BJ (cell line): Measurements from ENCODE around the gene EDIL3. TPM values are rescaled to one million over a fixed set of nuclear protein-coding genes. Genes with fewer than 3 reads are reported as not detected.

Source experiments
- CTCF ChIA-PET: fragments of 350-600 bp; formaldehyde crosslinking; extraction: SDS; loops from one replicate; lab custom pipeline; 2021; ENCODE audit warnings: antibody characterized with exemption, inconsistent platforms; lab: Yijun Ruan, JAX
- POLR2A ChIA-PET: fragments of 300-600 bp; sonication (Branson Sonifier 250); formaldehyde crosslinking; extraction: SDS; loops from one replicate; lab custom pipeline; 2021; ENCODE audit warnings: antibody characterized with exemption; lab: Charles Lee
- DNase-seq: peaks from one replicate; pipeline ENCODE4 v3.0.0-alpha.2; 2011; ENCODE audit warnings: low read depth
- H3K27me3 ChIP-seq: 2 replicates; pipeline ENCODE4 v1.6.0; 2011; ENCODE audit warnings: low read length; ENCODE audit not compliant: control insufficient read depth, insufficient read depth
- H3K36me3 ChIP-seq: 2 replicates; pipeline ENCODE4 v1.5.1; 2011; ENCODE audit warnings: low read length; ENCODE audit not compliant: control insufficient read depth, insufficient read depth
- H3K4me3 ChIP-seq: 2 replicates; pipeline ENCODE4 v1.5.1; 2011; ENCODE audit warnings: low read depth, mild to moderate bottlenecking, control low read depth, low read length
- polyA plus RNA-seq: library from polyadenylated mRNA; depleted of rRNA; stranded (reverse); fragments of >200 nt; gene quantifications from 2 replicates; pipeline ENCODE4 v1.2.3, GENCODE V29; 2011
- TF ChIP-seq, protein P1 (sequence below): IDR thresholded peaks from 2 replicates; pipeline ENCODE4 v1.5.1; 2011; ENCODE audit warnings: low read depth, mild to moderate bottlenecking, control low read depth, inconsistent platforms, low read length, moderate library complexity; ENCODE audit not compliant: insufficient read depth

EDIL3 gene
- polyA plus RNA-seq, 1 experiment, result 8.4 TPM

DNA sequence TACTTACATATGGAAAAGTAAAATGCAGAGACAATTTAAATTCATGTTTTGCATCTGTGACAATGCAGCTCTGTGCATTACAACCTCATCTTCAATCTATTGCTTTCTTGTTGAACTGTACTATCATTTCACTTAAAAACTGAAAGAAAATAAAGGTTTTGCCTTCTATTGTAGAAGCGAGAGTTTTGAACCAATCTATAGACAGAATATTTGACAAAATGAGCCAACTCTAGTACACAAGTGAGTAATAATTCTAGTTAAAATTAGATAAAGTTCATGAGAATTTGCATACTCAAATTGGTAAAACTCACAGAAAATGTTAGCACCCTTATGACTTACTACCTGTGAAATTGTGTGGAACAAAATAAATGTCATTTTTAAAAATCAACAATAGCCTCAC is 123.7 kb downstream of the EDIL3 start:
- DNase-seq, result no peak
- TF ChIP-seq, protein P1, sequence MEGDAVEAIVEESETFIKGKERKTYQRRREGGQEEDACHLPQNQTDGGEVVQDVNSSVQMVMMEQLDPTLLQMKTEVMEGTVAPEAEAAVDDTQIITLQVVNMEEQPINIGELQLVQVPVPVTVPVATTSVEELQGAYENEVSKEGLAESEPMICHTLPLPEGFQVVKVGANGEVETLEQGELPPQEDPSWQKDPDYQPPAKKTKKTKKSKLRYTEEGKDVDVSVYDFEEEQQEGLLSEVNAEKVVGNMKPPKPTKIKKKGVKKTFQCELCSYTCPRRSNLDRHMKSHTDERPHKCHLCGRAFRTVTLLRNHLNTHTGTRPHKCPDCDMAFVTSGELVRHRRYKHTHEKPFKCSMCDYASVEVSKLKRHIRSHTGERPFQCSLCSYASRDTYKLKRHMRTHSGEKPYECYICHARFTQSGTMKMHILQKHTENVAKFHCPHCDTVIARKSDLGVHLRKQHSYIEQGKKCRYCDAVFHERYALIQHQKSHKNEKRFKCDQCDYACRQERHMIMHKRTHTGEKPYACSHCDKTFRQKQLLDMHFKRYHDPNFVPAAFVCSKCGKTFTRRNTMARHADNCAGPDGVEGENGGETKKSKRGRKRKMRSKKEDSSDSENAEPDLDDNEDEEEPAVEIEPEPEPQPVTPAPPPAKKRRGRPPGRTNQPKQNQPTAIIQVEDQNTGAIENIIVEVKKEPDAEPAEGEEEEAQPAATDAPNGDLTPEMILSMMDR, result no peak
- ChIA-PET POLR2A (no interaction called here), CTCF (no interaction called here)
- Histone ChIP-seq H3K36me3 (no peaks in the 10 kb centered on the region), H3K4me3 (no peak overlapping the region), H3K27me3 (no peaks in the 10 kb centered on the region)

DNA sequence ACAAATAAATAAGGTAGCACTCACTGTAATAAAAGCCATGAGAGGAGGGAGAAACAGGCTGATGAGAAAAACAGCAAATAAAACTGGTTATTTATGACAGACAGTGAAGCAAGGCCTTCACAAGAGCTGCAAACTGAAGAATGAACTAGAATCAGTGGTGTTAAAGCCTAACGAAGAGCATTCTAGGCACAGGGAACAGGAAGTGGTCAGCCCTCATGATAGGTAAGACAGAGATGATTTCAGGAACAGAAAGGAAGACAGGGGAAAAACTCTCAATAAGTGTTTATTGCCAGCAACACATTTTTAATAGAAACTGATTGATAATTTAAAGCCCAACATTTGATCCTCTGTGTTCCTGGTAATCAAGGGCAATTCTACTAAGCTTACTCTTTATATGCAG is 124.5 kb downstream of the EDIL3 start:
- DNase-seq, result no peak
- TF ChIP-seq, protein P1, result no peak
- Histone ChIP-seq H3K4me3 (no peak overlapping the region), H3K36me3 (no peaks in the 10 kb centered on the region), H3K27me3 (no peaks in the 10 kb centered on the region)
- ChIA-PET CTCF (no interaction called here), POLR2A (no interaction called here)

DNA sequence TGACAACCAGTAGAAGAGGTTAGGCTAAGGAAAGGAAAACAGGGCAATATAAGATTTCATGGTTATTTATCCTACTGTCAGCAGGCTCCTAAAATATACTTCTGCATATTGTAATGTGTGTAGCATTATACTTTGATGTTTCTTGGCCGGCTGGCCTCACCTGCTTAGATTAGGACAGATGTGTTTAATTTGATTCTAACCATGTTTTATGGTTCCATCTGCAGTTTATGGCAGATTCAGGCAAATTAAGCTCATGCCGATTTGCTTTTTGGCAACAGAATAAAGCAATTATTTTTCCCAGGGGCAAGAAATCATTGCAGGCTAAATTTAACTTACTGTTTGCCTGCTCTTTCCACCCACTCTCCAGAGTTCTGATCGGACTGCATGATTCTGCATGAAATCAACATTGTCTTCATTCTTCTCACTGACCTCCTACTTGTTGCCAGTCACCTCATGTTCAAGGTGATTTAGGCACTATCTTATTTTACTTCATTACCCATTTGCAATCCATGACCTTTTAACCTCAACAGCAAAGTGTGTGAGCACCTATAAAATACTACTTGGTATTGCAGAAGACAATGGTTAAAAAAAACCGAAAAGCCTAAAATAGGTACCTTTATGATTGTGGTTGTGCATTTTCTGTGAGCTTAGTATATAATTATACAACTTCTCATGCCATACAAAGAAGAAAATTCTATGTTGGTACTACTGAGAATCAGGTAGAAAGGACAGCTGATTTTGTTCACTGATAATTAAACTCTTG is 125.2 kb downstream of the EDIL3 start:
- no peaks in the 10 kb centered on the region for H3K36me3 ChIP-seq
- H3K27me3 ChIP-seq, result no peaks in the 10 kb centered on the region
- DNase-seq, result no peak
- TF ChIP-seq, protein P1, result no peak
- no peak overlapping the region for H3K4me3 ChIP-seq
- POLR2A ChIA-PET, result no interaction called here
- CTCF ChIA-PET, result no interaction called here

DNA sequence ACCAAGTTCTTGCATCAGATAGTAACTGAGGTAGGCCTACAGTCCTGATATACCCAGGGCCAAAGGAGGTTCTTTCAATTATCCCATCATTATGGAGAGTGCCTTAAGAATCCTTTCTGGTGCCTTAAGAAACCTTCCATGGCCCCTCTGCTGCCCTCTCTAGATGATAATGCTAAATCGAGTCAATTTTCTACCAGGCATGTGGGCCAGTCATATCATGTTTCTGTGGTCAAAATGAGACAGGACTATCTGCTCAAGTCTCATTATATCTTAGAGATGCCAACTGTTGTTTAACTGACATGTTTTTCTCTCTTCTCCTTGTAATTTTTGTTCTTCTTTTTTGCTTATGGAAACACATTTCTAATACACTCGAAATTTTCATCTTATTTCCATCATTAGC is 127.6 kb downstream of the EDIL3 start:
- Histone ChIP-seq H3K27me3 (no peaks in the 10 kb centered on the region), H3K4me3 (no peak overlapping the region), H3K36me3 (no peaks in the 10 kb centered on the region)
- DNase-seq, result no peak
- ChIA-PET CTCF (no interaction called here), POLR2A (no interaction called here)
- TF ChIP-seq, protein P1, result no peak

DNA sequence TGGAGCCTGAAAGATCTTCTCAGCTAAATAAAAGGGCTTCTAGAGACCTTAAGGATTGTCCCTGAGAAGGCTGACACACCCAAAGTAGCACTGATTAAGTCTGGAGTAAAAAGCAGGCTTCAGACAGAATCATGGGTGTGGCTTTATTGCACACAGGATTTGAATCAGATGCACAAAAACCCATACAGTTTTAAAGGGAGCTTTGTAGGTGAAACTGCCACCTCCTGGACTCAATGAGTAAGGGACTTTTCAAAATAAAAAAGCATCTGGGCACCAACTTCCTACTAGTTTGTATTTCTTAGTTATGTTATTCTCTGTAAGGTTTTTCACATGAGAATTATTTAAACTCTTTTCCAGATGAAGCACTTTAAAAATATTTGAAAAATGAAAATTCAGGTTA is 129.4 kb downstream of the EDIL3 start:
- TF ChIP-seq, protein P1, result peak; percentile 29; the same call in 1 of the 2 replicates
- Histone ChIP-seq H3K36me3 (no peaks in the 10 kb centered on the region), H3K4me3 (no peak overlapping the region), H3K27me3 (no peaks in the 10 kb centered on the region)
- CTCF ChIA-PET, result interaction anchor here (0.9 to 1.5 kb wide), 3 partner anchors 534 to 543 kb away, joined by 3 to 4 read pairs (median 4); partner anchors contain the start of gene HAPLN1
- POLR2A ChIA-PET, result no interaction called here
- DNase-seq, result no peak
